Cerebellar cortex (tissue), 1 donor: Measurements from ENCODE around the gene SLITRK1.

Experiments used
- DNase-seq: peaks from one replicate; pipeline ENCODE4 v3.0.0-alpha.2; 2015; ENCODE audit warnings: low spot score

SLITRK1 gene

GRCh38 chr13:83867708-83868107 lies 14.6 kb downstream of the SLITRK1 start:
- no peak for DNase-seq

GRCh38 chr13:83865161-83866137 lies 16.8 kb downstream of the SLITRK1 start:
- DNase-seq: peak; percentile 18

- no peak for DNase-seq
These were observed 28.5 kb downstream of the SLITRK1 start for GRCh38 chr13:83853771-83854170.

GRCh38 chr13:83845106-83845505 lies 37.2 kb downstream of the SLITRK1 start:
- no peak for DNase-seq

- no peak for DNase-seq
These were observed 43.1 kb downstream of the SLITRK1 start for GRCh38 chr13:83839146-83839545.

- no peak for DNase-seq
These were observed 50.5 kb downstream of the SLITRK1 start for GRCh38 chr13:83831796-83832195.

- no peak for DNase-seq
These were observed 52.5 kb downstream of the SLITRK1 start for GRCh38 chr13:83829810-83830209.

- DNase-seq: no peak
These were observed 54.9 kb downstream of the SLITRK1 start for GRCh38 chr13:83827338-83827737.
